Measurements from ENCODE around the gene PTPRU. TPM values are rescaled to one million over a fixed set of nuclear protein-coding genes. Genes with fewer than 3 reads are reported as not detected.
A peak's percentile ranks its signal among the peaks of the same experiment; 100 is the strongest.

PTPRU gene
- total RNA-seq, 1 experiment from 2014 or later: 45.5 TPM

DNA sequence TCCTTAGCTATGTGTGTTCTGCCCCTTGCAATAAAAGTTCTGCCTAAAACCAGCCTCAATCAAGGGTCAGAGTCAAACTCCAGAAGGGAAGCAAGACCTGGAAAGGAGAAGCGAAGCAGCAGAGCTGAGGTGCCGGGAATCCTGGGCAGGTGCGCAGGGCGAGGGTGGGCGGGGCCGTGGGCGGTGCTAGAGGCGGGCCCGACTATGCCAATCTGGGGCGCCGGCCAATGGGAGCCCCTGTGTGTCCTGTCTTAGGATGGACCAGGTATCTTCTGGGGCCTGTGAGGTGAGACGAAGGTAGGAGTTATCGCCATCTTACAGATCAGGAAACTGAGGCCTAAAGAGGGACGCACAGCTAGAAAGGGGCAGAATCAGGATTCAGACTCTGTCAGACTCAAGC, 120.3 kb downstream of the PTPRU start:
- Histone ChIP-seq H2AFZ (ENCODE audit: low read length) (no peak overlapping the region), H3K9ac (ENCODE audit: extremely low read depth, insufficient read length, low read length) (no peak overlapping the region), H4K8ac (replicated peaks; ENCODE audit: insufficient read length, low read depth, low read length) (no peak overlapping the region), H4K20me1 (ENCODE audit: control insufficient read depth, insufficient read depth, insufficient read length) (no peaks in the 10 kb centered on the region), H3K79me1 (ENCODE audit: insufficient read depth, low read depth, low read length, poor library complexity, severe bottlenecking) (no peaks in the 10 kb centered on the region), H3K27ac (ENCODE audit: insufficient read length, low read depth, low read length) (no peak overlapping the region), H4K91ac (ENCODE audit: insufficient read length, low read depth, low read length) (no peak overlapping the region), H3K4ac (ENCODE audit: low read depth, low read length) (no peak overlapping the region), H3K4me2 (ENCODE audit: insufficient read depth, insufficient read length, low read length) (no peak overlapping the region), H2BK120ac (ENCODE audit: low read depth, low read length, poor library complexity, severe bottlenecking) (no peak overlapping the region), H4K5ac (ENCODE audit: insufficient read length, low read depth, low read length) (no peak overlapping the region), H3K56ac (ENCODE audit: insufficient read length, low read depth, low read length) (no peak overlapping the region), H2BK15ac (ENCODE audit: low read depth, low read length) (no peak overlapping the region), H3K9me3 (ENCODE audit: control insufficient read depth, low read depth, low read length) (no peaks in the 10 kb centered on the region), H3K18ac (ENCODE audit: insufficient read length, low read depth, low read length) (no peak overlapping the region), H2BK5ac (ENCODE audit: insufficient read length, low read length) (no peak overlapping the region), H3K23ac (ENCODE audit: insufficient read length, low read depth, low read length) (no peak overlapping the region), H3T11ph (ENCODE audit: low read length) (no peak overlapping the region), H2AK5ac (ENCODE audit: insufficient read length, low read length) (no peak overlapping the region), H2BK12ac (ENCODE audit: insufficient read length, low read depth, low read length) (no peak overlapping the region), H3K27me3 (ENCODE audit: insufficient read depth, low read length) (0 out of 2 replicates have a peak, but pooled peaks cover 2% of the 10 kb centered on the region), H2BK20ac (ENCODE audit: low read depth, low read length, poor library complexity, severe bottlenecking) (no peak overlapping the region), H3K79me2 (ENCODE audit: insufficient read depth, low read length) (no peaks in the 10 kb centered on the region), H3K14ac (ENCODE audit: insufficient read depth, low read length) (no peak overlapping the region), H3K23me2 (ENCODE audit: insufficient read length, low read depth, low read length, poor library complexity, severe bottlenecking) (peaks cover under 1% of the 10 kb centered on the region), H3K4me1 (ENCODE audit: insufficient read depth, low read length) (no peaks in the 10 kb centered on the region)
- Mint-ChIP-seq H3K27me3 (ENCODE audit: low read depth) (peaks cover 11% of the 10 kb centered on the region), H3K9me3 (no peaks in the 10 kb centered on the region), H3K27ac (no peak overlapping the region), H3K36me3 (ENCODE audit: insufficient read depth in 1 of 3, low read depth in 3 of 3) (no peaks in the 10 kb centered on the region; a peak in 1 of 7 replicates), H3K4me1 (peaks cover 41 to 43% of the 10 kb centered on the region in 2 experiments), H3K4me3 (no peak overlapping the region)
- no CpG with 5 or more reads among the region's 14 CpGs for WGBS (ENCODE audit: extremely low coverage, insufficient read length, low lambda C conversion rate)
- DNase-seq: peak; percentile 82
- no peak for TF ChIP-seq CTCF (conservative IDR thresholded peaks at IDR 0.05)

Data from H9 (cell line).